ENCODE measurements around the gene ITGB6.

GRCh38 chr2:160201849-160202539, 1.9 kb upstream of the ITGB6 start:
- no peak for TF ChIP-seq TOX (CRISPR knock-in tag; IDR thresholded peaks at IDR 0.05; ENCODE audit: borderline replicate concordance)
- no peak for TF ChIP-seq ZFP3 (CRISPR knock-in tag; IDR thresholded peaks at IDR 0.05)
- TF ChIP-seq CSRNP3 (CRISPR knock-in tag; IDR thresholded peaks at IDR 0.05), result no peak
- no peak for TF ChIP-seq CREB5 (CRISPR knock-in tag; IDR thresholded peaks at IDR 0.05; ENCODE audit: low read depth)
- TF ChIP-seq ZC3H10 (CRISPR knock-in tag; IDR thresholded peaks at IDR 0.05), result no peak
- TF ChIP-seq PATZ1 (CRISPR knock-in tag; IDR thresholded peaks at IDR 0.05; ENCODE audit: borderline replicate concordance), result no peak
- no peak for TF ChIP-seq ISL1 (CRISPR knock-in tag; IDR thresholded peaks at IDR 0.05)
